ENCODE results near the gene REEP5.

DNA sequence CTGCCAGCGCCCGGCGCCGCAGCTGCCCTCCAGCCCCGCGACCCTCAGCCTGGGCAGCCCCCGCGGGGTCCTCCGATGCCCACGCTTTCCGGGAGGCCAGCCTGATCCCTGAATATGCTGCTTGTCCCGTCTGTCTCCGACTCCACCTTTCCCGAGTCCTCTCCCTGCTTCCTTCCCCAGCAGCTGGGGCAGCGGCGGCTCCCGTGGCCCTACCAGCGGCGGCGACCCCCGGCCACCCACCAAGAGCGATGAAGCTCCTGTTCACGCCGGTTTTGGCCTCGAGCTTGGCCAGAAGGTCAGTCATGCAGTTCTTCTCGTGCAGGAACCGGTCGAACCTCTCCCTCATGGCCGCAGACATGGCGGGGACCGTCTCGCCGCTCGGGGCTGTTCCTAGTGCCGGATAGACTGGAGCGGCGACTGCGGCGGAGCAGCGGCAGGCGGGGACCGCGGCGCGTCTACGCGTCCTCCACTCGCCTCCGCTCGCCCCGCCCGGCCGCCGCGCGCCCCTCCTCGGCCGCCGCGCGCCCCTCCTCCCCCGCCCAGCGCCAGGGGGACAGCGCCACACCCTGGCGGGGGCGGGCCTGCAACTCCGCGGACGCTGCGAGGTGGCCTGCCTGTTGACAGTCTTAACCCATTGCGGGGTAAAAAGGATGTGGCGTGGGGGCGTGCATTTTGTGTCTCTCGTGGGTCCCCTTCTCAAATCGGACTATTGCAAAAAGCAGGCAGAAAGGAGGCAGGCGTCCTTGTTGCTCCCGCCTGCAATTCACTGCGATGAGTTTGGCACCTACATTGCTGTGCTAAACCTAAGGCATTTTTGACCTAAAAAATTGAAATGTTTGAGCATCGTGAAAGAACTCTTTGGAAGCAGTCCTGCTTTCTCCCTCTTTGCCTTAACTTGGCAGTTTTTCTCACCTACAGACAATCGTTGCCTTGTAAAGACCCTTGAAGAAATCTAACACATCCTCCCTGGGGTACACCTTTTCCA is at the start of gene REEP5:
- TF ChIP-seq, protein P1, sequence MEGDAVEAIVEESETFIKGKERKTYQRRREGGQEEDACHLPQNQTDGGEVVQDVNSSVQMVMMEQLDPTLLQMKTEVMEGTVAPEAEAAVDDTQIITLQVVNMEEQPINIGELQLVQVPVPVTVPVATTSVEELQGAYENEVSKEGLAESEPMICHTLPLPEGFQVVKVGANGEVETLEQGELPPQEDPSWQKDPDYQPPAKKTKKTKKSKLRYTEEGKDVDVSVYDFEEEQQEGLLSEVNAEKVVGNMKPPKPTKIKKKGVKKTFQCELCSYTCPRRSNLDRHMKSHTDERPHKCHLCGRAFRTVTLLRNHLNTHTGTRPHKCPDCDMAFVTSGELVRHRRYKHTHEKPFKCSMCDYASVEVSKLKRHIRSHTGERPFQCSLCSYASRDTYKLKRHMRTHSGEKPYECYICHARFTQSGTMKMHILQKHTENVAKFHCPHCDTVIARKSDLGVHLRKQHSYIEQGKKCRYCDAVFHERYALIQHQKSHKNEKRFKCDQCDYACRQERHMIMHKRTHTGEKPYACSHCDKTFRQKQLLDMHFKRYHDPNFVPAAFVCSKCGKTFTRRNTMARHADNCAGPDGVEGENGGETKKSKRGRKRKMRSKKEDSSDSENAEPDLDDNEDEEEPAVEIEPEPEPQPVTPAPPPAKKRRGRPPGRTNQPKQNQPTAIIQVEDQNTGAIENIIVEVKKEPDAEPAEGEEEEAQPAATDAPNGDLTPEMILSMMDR (IDR thresholded peaks at IDR 0.05; ENCODE audit: low read depth, low read length, poor library complexity, severe bottlenecking), result peak; percentile 80
- TF ChIP-seq EZH2phosphoT487 (IDR thresholded peaks at IDR 0.05; ENCODE audit: borderline replicate concordance, low read length), result no peak
